K562 (cell line): ENCODE measurements around the gene HOTAIR. TPM values are rescaled to one million over a fixed set of nuclear protein-coding genes. Genes with fewer than 3 reads are reported as not detected.

ENCODE experiments used
- CEBPG ChIP-seq, 3 experiments: fragments of 200-800 bp in 1 of 3; sonication (Bioruptor generic) in 1 of 3; sonication (generic) in 1 of 3; formaldehyde crosslinking in 1 of 3; IDR thresholded peaks in 2 of 3; conservative IDR thresholded peaks in 1 of 3; 2 replicates each; pipeline versions ENCODE4 v1.6.1 to v1.8.0; 2016 to 2022; ENCODE audit warnings: missing compliant biosample characterization in 2 of 3, missing genetic modification characterization in 2 of 3, mild to moderate bottlenecking in 1 of 3, missing genetic modification reagents in 1 of 3
- DNMT1 ChIP-seq: fragments of 450-650 bp; IDR thresholded peaks from 2 replicates; pipeline ENCODE4 v1.6.1; 2016; ENCODE audit warnings: antibody characterized with exemption, mild to moderate bottlenecking
- FOS ChIP-seq: IDR thresholded peaks from 3 replicates; pipeline ENCODE4 v1.6.1; 2011; ENCODE audit not compliant: insufficient read length; ENCODE audit errors: extremely low read depth
- SNRNP70 ChIP-seq: fragments of 200-400 bp; formaldehyde crosslinking; optimal IDR thresholded peaks from 2 replicates; pipeline ENCODE3; 2017; ENCODE audit warnings: low read depth, low read length
- ZC3H8 ChIP-seq: fragments of 450-650 bp; IDR thresholded peaks from 2 replicates; pipeline ENCODE4 v1.6.1; 2017
- ZNF436 ChIP-seq: fragments of 250-450, 450-650 bp; sonication (Bioruptor Pico); formaldehyde crosslinking; IDR thresholded peaks from 2 replicates; pipeline ENCODE4 v1.7.0; 2020; ENCODE audit warnings: mild to moderate bottlenecking
- ZNF764 ChIP-seq: fragments of 250-450 bp; sonication (Bioruptor Pico); IDR thresholded peaks from 2 replicates; pipeline ENCODE4 v1.4.0; 2020; ENCODE audit warnings: low read depth, mild to moderate bottlenecking, moderate library complexity
- polyA plus RNA-seq, 8 experiments: library from polyadenylated mRNA; depleted of rRNA in 4 of 8; stranded (reverse) in 5 of 8; unstranded in 3 of 8; fragments of >200 nt; fragmentation: Nextera tagmentation in 2 of 8; fragmentation: Illumina TruSeq in 1 of 8; extraction: Ambion mirVana in 2 of 8; extraction: Trizol in 1 of 8; gene quantifications; 2 replicates each; pipeline versions ENCODE4 v1.2.1 to v1.2.3, GENCODE V29; 2011 to 2014; ENCODE audit warnings: inconsistent platforms in 1 of 8, missing spikeins in 1 of 8
- total RNA-seq, 7 experiments: library from RNA; depleted of rRNA in 6 of 7; stranded (reverse); fragments of >200 nt in 6 of 7; fragmentation: Illumina TruSeq in 2 of 7; extraction: Trizol in 2 of 7; gene quantifications; 2 replicates each; pipeline versions ENCODE4 v1.2.1 to v1.2.3, GENCODE V29; 2011 to 2021; ENCODE audit warnings: low replicate concordance in 1 of 7
- TF ChIP-seq, protein P1 (sequence below): sonication (generic); formaldehyde crosslinking; IDR thresholded peaks from 2 replicates; pipeline ENCODE4 v1.8.0; 2022; ENCODE audit warnings: mild to moderate bottlenecking, low read depth, missing genetic modification reagents

HOTAIR gene
- total and polyA plus RNA-seq, 9 of the 15 experiments (the other 6 are each of a cell fraction or from before 2014, with no cell fraction given): 0.04 TPM; not detected in 8

DNA sequence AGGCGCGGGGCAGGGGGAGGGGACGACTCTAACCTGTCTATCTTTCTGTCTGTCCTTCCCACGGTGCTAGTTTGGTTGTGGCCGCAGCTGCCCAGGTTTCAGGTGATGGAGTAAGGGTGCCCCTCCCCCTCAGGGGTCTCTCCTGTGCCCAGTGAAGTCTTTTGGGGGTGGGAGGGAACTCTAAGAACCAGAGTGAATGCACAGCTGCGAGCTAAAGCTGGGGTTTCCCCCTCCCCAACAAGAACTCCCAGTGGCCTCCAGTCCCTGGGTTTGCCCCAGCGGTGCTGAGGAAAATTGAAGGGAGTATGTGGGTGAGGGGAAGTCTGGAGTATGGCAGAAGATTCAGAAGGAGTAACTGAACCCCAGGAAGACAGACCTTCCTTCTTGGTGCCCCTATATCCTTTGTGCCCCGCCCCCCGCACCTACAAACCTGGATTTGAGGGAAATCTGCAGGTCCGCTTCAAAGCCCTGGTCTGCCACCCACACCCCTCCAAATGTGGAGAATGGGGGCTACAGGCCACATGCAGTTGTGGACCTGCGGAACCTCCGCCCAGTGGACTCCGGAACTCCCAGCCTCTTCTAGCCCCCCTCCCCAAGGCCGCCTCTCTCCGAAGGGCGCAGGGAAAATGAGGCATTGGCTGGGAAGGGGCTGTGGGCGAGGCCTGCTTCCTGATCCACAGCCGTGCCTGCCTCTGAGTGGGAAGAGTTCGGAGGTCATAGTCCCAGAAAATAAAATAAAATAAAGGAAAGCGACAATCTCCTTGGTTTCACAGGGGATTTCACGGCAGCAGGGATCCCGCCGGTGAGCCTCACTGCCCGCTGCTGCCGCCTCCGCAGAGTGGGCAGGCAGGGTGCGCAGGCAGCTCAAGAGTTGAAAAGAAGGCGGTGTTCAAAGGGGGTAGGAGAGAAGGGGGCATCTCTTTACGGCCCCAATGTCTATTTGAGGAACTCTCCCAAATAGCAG is 21.8 kb upstream of the HOTAIR start (continued):
- TF ChIP-seq ZNF764: no peak
- TF ChIP-seq, protein P1, sequence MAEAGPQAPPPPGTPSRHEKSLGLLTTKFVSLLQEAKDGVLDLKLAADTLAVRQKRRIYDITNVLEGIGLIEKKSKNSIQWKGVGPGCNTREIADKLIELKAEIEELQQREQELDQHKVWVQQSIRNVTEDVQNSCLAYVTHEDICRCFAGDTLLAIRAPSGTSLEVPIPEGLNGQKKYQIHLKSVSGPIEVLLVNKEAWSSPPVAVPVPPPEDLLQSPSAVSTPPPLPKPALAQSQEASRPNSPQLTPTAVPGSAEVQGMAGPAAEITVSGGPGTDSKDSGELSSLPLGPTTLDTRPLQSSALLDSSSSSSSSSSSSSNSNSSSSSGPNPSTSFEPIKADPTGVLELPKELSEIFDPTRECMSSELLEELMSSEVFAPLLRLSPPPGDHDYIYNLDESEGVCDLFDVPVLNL: no peak
- no peak for TF ChIP-seq FOS
- no peak for TF ChIP-seq DNMT1
- no peak for TF ChIP-seq ZNF436 (CRISPR knock-in tag)
- TF ChIP-seq SNRNP70: no peak
- no peak for TF ChIP-seq CEBPG (CRISPR knock-in tag; IDR thresholded peaks at IDR 0.05)
- TF ChIP-seq CEBPG (tag; conservative IDR thresholded peaks at IDR 0.05 in 1 of 2, IDR thresholded peaks at IDR 0.05 in 1 of 2): no peak
- no peak for TF ChIP-seq ZC3H8
